HCT116 (cell line): ENCODE results near the gene GRIN2A.

Experiments used
- CBX3 ChIP-seq: IDR thresholded peaks from 2 replicates; pipeline ENCODE4 v1.6.1; 2012; ENCODE audit warnings: low read depth
- ELF1 ChIP-seq: IDR thresholded peaks from 2 replicates; pipeline ENCODE4 v1.6.1; 2012; ENCODE audit warnings: low read depth, borderline replicate concordance
- EZH2 ChIP-seq: fragments of 200-600 bp; sonication (generic); IDR thresholded peaks from 2 replicates; pipeline ENCODE4 v1.6.1; 2017; ENCODE audit warnings: antibody characterized with exemption, mixed run types
- FOSL1 ChIP-seq: IDR thresholded peaks from 2 replicates; pipeline ENCODE4 v1.6.1; 2012; ENCODE audit warnings: low read depth
- POLR2A ChIP-seq: IDR thresholded peaks from 2 replicates; pipeline ENCODE4 v1.7.0; 2011; ENCODE audit warnings: borderline replicate concordance; ENCODE audit not compliant: insufficient read depth, insufficient read length; ENCODE audit errors: extremely low read depth
- POLR2AphosphoS5 ChIP-seq: IDR thresholded peaks from 2 replicates; pipeline ENCODE4 v1.6.1; 2011; ENCODE audit warnings: mild to moderate bottlenecking, low read depth, low read length, moderate library complexity
- SIN3A ChIP-seq: IDR thresholded peaks from 2 replicates; pipeline ENCODE4 v1.6.1; 2012; ENCODE audit warnings: low read depth
- ZFX ChIP-seq: fragments of 450-650 bp; IDR thresholded peaks from 2 replicates; pipeline ENCODE4 v1.6.1; 2017
- ZNF274 ChIP-seq: fragments of 200-500 bp; sonication (Bioruptor generic); IDR thresholded peaks from 2 replicates; pipeline ENCODE4 v1.6.1; 2014; ENCODE audit warnings: mild to moderate bottlenecking, low read depth, low read length, inconsistent platforms
- TF ChIP-seq, protein P1 (sequence below), 3 experiments: fragments of 200-600 bp in 1 of 3; sonication (generic) in 1 of 3; IDR thresholded peaks in 2 of 3; conservative IDR thresholded peaks in 1 of 3; 2 replicates each; pipeline ENCODE4 v1.5.1; 2012 to 2017; ENCODE audit warnings: low read depth in 2 of 3, low read length in 2 of 3, antibody characterized with exemption in 1 of 3, borderline replicate concordance in 1 of 3, control low read depth in 1 of 3, mild to moderate bottlenecking in 1 of 3, mixed read lengths in 1 of 3, mixed run types in 1 of 3, moderate library complexity in 1 of 3; ENCODE audit not compliant: insufficient read depth in 1 of 3

DNA sequence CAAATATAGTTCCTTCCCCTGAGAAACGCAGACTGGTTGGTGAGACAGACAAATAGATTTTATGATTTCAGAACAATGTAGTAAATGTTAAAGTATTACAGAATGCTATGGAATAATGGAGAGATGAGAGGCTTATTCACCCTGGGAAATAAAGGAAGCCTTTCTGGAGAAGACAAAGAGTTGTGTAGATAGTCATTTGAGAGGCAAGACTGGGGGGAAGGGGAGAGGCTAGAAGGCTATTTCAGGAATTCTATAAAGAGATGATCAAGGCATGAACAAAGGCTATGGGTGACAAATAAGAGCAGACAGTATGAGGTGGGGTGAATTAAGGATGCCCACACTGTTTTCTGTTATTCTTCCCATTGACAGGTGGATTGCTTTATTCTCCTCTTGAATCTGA, 211.4 kb downstream of the GRIN2A start:
- TF ChIP-seq, protein P1, sequence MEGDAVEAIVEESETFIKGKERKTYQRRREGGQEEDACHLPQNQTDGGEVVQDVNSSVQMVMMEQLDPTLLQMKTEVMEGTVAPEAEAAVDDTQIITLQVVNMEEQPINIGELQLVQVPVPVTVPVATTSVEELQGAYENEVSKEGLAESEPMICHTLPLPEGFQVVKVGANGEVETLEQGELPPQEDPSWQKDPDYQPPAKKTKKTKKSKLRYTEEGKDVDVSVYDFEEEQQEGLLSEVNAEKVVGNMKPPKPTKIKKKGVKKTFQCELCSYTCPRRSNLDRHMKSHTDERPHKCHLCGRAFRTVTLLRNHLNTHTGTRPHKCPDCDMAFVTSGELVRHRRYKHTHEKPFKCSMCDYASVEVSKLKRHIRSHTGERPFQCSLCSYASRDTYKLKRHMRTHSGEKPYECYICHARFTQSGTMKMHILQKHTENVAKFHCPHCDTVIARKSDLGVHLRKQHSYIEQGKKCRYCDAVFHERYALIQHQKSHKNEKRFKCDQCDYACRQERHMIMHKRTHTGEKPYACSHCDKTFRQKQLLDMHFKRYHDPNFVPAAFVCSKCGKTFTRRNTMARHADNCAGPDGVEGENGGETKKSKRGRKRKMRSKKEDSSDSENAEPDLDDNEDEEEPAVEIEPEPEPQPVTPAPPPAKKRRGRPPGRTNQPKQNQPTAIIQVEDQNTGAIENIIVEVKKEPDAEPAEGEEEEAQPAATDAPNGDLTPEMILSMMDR (IDR thresholded peaks at IDR 0.05 in 2 of 3, conservative IDR thresholded peaks at IDR 0.05 in 1 of 3; ENCODE audit: borderline replicate concordance in 1 of 3, insufficient read depth in 1 of 3, low read depth in 2 of 3, low read length in 2 of 3) = no peak
- TF ChIP-seq POLR2A (no peak), EZH2 (no peak), ELF1 (no peak), SIN3A (no peak), POLR2AphosphoS5 (no peak), ZNF274 (no peak), CBX3 (no peak), ZFX (no peak), FOSL1 (no peak)
